Activated CD4-positive, CD25-positive, alpha-beta regulatory T cell treated with anti-CD3 and anti-CD28 coated beads, Interleukin-2, amount 50 U/mL, for 72 hours (primary cell): ENCODE measurements around the gene MRPL28.
A peak's percentile ranks its signal among the peaks of the same experiment; 100 is the strongest.
"Not testable (repeated sequence)": the region's sequence is repeated elsewhere in the genome, so short reads cannot be mapped to it uniquely, and the experiment has no call there.

Source experiments
- DNase-seq: peaks from one replicate; pipeline ENCODE4 v3.0.0; 2021

The MRPL28 gene

GRCh38 chr16:337437-337836 lies 32.9 kb downstream of the MRPL28 start:
- no peak for DNase-seq

GRCh38 chr16:336269-336668 lies 34.1 kb downstream of the MRPL28 start:
- DNase-seq, result no peak

- not testable (repeated sequence) for DNase-seq
These were observed 35.3 kb downstream of the MRPL28 start for GRCh38 chr16:334861-335632.

GRCh38 chr16:334164-334832 lies 36.0 kb downstream of the MRPL28 start:
- not testable (repeated sequence) for DNase-seq

GRCh38 chr16:333406-334094 lies 36.8 kb downstream of the MRPL28 start:
- DNase-seq, result no peak

GRCh38 chr16:331181-331814 lies 39.0 kb downstream of the MRPL28 start:
- DNase-seq, result not testable (repeated sequence)

- DNase-seq, result no peak
These were observed 39.6 kb downstream of the MRPL28 start for GRCh38 chr16:330741-331140.

- DNase-seq, result no peak
These were observed 44.8 kb downstream of the MRPL28 start for GRCh38 chr16:325375-326145.

GRCh38 chr16:324451-325334 lies 45.6 kb downstream of the MRPL28 start:
- DNase-seq, result peak; percentile 65

GRCh38 chr16:324201-324450 lies 46.2 kb downstream of the MRPL28 start:
- no peak for DNase-seq

GRCh38 chr16:322476-323143 lies 47.7 kb downstream of the MRPL28 start:
- no peak for DNase-seq

- DNase-seq, result no peak
These were observed 48.8 kb downstream of the MRPL28 start for GRCh38 chr16:321532-321931.

GRCh38 chr16:320206-320605 lies 50.1 kb downstream of the MRPL28 start:
- DNase-seq, result no peak

- no peak for DNase-seq
These were observed 51.7 kb downstream of the MRPL28 start for GRCh38 chr16:318628-319027.

- DNase-seq, result no peak
These were observed 52.8 kb downstream of the MRPL28 start for GRCh38 chr16:317583-317982.
